Measurements from ENCODE around the gene DUSP8.

DNA sequence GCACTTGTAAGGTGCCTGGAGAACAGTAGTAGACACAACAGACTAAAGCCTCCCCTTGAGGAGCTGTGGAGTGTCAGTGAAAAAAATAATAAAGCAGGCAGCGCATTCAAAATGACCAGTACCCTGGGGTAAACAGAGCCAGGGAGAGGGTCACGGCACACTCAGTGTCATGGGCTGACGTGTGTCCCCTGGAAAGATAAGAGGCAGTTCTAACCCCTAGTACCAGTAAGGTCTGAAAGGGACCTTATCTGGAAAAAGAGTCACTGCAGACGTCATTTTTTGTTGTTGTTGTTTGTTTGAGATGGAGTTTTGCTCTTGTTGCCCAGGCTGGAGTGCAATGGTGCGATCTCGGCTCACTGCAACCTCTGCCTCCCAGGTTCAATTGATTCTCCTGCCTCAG lies 32.0 kb downstream of the DUSP8 start:
- TF ChIP-seq, protein P1, sequence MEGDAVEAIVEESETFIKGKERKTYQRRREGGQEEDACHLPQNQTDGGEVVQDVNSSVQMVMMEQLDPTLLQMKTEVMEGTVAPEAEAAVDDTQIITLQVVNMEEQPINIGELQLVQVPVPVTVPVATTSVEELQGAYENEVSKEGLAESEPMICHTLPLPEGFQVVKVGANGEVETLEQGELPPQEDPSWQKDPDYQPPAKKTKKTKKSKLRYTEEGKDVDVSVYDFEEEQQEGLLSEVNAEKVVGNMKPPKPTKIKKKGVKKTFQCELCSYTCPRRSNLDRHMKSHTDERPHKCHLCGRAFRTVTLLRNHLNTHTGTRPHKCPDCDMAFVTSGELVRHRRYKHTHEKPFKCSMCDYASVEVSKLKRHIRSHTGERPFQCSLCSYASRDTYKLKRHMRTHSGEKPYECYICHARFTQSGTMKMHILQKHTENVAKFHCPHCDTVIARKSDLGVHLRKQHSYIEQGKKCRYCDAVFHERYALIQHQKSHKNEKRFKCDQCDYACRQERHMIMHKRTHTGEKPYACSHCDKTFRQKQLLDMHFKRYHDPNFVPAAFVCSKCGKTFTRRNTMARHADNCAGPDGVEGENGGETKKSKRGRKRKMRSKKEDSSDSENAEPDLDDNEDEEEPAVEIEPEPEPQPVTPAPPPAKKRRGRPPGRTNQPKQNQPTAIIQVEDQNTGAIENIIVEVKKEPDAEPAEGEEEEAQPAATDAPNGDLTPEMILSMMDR (IDR thresholded peaks at IDR 0.05): no peak
- TF ChIP-seq EP300 (IDR thresholded peaks at IDR 0.05): no peak
- no peak for TF ChIP-seq POLR2A (IDR thresholded peaks at IDR 0.05)

All from sigmoid colon (tissue), 4 donors.